Fibroblast of skin of back (primary cell): Measurements from ENCODE around the gene CNFN.
"Not testable (repeated sequence)": the region's sequence is repeated elsewhere in the genome, so short reads cannot be mapped to it uniquely, and the experiment has no call there.

Experiments used
- DNase-seq: peaks from one replicate; pipeline ENCODE4 v3.0.0-alpha.2; 2013

The CNFN gene

DNA sequence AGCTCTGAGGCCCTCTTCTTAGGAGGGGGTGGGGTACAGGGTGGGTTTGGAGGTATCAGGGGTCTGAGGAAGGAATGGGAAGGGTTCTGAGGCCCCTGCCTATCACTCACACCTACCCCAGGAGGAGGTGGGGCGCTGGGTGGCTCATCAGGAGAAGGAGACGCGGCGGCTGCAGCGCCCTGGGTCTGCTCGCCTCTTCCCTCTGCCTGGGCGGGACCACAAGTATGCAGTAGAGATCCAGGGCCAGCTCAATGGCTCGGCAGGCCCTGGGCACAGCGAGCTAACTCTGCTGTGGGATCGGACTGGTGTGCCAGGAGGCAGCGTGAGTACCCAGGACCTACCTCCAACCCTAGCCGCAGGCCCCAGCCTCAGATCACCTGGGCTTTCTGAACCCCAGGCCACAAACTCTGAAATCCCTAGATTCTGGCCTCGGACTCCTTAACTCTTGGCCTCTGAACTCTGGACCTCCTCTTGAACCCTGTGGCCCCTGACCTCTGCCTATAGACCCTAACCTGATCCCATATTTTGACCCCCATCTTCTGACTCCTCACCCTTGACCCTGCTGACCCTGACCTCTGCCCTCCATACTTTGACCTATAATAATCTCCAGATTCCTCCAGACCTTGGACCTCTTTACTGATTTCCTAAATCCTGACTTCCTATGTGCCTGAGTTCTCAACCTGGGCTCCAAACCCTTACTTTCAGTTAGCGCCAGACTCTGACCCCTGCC, 40.6 kb downstream of the CNFN start:
- DNase-seq: no peak

DNA sequence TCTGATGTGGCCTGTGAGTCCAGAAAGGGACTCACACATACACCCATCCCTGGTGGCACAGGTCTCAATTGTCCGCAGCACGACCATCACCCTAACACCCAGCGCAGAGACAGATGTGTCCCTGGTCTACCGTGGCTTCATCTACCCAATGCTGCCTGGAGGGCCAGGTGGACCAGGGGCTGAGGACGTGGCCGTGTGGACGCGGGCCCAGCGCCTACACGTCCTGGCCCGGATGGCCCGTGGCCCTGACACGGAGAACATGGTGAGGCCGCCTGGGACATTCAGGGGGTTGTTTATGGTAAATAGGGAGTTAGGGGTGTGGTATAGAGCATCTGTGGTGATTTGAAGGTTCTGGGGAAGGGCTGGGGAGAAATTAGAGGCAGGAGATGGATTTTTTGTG, 41.9 kb downstream of the CNFN start:
- no peak for DNase-seq

DNA sequence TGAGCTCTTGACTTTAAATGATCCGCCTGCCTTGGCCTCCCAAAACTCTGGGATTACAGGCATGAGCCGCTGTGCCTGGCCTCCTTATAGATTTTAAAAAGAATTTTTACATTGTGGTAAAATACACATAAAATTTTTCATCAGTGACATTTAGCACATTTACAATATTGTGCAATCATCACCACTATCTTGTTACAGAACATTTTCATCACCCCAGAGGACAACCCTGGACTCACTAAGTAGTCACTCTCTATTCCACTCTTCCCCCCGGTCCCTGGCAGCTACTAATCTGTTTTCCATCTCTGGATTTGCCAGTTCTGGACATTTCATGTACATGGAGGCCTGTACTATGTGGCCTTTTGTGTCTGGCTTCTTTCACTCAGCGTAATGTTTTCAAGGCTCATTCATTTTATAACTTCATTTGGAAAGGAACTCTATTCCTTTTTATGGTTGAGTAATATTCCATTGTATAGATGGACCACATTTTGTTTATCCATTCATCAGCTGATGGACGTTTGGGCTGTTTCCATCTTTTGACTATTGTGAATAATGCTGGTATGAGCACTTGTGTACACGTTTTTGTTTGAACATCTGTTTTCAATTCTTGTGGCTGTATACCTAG, 44.8 kb downstream of the CNFN start:
- no peak for DNase-seq

DNA sequence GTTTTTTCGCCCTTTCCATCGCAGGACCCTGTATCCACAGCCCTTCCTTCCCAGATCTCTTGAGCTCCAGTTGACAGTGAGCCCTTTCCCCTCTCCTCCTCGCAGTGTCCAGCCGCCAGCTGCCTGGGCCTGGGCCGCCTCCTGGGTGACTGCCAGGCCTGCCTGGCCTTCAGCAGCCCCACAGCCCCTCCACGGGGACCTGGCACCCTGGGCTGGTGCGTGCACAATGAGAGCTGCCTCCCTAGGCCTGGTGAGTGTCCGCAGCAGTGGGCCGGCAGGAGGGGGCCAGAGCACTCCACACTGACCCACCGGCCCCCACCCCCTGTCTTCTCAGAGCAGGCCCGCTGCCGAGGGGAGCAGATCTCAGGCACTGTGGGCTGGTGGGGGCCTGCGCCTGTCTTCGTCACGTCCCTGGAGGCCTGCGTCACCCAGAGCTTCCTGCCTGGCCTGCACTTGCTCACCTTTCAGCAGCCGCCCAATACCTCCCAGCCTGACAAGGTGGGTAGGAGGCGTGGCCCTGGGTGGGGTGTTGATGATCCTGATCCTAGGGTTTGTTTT, 45.7 kb downstream of the CNFN start:
- no peak for DNase-seq

DNA sequence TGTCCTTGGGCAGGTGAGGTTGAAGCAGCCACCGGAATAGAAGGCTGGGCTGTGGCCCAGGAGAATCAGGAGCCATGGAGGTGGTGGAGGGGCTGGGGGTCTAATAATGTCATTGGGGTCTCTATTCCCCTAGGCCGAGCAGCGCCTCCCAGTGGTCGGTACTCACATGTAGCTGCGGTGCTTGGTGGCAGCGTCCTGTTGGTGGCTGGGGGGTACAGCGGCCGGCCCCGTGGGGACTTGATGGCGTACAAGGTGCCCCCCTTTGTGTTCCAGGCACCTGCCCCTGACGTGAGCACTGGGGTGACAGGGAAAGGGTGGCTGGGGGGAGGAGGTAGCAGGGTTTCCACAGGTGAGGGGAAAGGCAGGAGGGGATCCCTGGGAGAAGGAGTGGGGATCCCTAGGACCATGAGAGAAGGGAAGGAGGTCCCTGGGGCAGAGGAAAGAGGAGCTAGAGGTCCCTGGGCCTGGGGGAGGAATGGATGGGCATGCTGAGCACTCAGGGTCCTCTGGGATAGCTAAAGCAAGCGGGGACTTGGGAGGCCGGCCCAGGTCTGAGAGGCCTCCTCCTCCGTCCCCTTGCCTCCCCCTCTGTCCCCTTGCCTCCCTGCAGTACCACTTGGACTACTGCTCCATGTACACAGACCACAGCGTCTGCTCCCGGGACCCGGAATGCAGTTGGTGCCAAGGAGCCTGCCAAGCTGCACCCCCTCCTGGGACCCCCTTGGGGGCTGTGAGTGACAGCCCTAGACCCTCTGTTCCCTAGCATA, 46.6 kb downstream of the CNFN start:
- no peak for DNase-seq

DNA sequence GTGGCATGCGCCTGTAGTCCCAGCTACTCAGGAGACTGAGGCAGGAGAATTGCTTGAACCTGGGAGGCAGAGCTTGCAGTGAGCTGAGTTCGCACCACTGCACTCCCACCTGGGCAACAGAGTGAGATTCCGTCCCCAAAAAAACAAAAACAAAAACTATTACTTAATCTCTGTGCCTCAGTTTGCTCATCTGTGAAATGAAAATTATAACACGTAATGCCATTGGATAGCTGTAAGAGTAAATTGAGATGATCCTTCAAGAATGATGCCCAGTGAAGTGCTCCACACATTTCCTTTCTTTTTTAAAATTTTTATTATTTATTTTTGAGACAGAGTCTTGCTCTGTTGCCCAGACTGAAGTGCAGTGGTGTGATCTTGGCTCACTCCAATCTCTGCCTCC, 50.2 kb downstream of the CNFN start:
- DNase-seq: not testable (repeated sequence)

DNA sequence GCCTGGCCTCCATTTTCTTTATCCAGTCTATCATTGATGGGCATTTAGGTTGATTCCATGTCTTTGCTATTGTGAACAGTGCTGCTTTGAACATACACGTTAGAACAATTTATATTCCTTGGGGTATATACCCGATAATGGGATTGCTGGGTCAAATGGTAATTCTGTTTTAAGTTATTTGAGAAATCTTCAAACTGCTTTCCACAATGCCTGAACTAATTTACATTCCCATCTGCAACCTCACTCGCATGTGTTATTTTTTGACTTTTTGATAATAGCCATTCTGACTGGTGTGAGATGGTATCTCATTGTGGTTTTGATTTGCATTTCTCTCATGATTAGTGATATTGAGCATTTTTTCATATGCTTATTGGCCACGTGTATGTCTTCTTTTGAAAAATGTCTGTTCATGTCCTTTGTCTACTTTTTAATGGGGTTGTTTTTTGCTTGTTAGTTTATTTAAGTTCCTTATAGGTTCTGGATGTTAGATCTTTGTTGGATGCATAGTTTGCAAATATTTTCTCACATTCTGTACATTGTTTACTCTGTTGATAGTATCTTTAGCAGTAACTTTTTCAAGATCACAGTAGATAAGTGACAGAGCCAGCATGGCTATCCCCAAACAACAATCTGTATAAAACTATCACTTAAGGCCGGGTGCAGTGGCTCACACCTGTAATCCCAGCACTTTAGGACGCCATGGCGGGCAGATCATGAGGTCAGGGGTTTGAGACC, 50.8 kb downstream of the CNFN start:
- not testable (repeated sequence) for DNase-seq
